GM18873 (cell line): ENCODE measurements around the gene SORL1-AS1.

Experiments
- ATAC-seq: cut with Tn5 transposase; IDR thresholded peaks from one replicate; pipeline ENCODE4 v1.9.1; 2021; ENCODE audit warnings: mild to moderate bottlenecking, moderate library complexity, moderate number of reproducible peaks; ENCODE audit not compliant: unreplicated experiment, low FRiP score

The SORL1-AS1 gene

GRCh38 chr11:121408830-121409229 lies 43.9 kb downstream of the SORL1-AS1 start:
- no peak for ATAC-seq

- no peak for ATAC-seq
Measured at GRCh38 chr11:121406291-121406690, 46.5 kb downstream of the SORL1-AS1 start.

GRCh38 chr11:121405646-121406045 lies 47.1 kb downstream of the SORL1-AS1 start:
- ATAC-seq = no peak

GRCh38 chr11:121394785-121395184 lies 58.0 kb downstream of the SORL1-AS1 start:
- ATAC-seq = no peak

- no peak for ATAC-seq
Measured at GRCh38 chr11:121393855-121394254, 58.9 kb downstream of the SORL1-AS1 start.

- no peak for ATAC-seq
Measured at GRCh38 chr11:121391914-121392313, 60.9 kb downstream of the SORL1-AS1 start.

GRCh38 chr11:121389651-121390050 lies 63.1 kb downstream of the SORL1-AS1 start:
- no peak for ATAC-seq
